Uterus (tissue), 4 donors: Measurements from ENCODE around the gene WWOX. TPM values are rescaled to one million over a fixed set of nuclear protein-coding genes. Genes with fewer than 3 reads are reported as not detected.

Experiments used
- DNase-seq, 2 donors: peaks; one replicate each; pipeline ENCODE4 v3.0.0-alpha.2; 2019 to 2020
- H3K27ac ChIP-seq, 2 donors: fragments of 200-600 bp; sonication (generic); 1 replicate in 1 of 2; 2 replicates in 1 of 2; pipeline ENCODE4 v1.5.1; 2016 to 2018
- H3K27me3 ChIP-seq, 2 donors: fragments of 200-600 bp; sonication (generic); one replicate each; pipeline ENCODE4 v1.5.1; 2018 to 2019; ENCODE audit warnings: control low read depth in 1 of 2
- H3K36me3 ChIP-seq, 2 donors: fragments of 200-600 bp; sonication (generic); one replicate each; pipeline ENCODE4 v1.5.1; 2019; ENCODE audit warnings: control low read depth in 1 of 2
- H3K4me1 ChIP-seq, 2 donors: fragments of 200-600 bp; sonication (generic); one replicate each; pipeline ENCODE4 v1.5.1; 2018 to 2019; ENCODE audit warnings: control low read depth in 1 of 2
- H3K4me3 ChIP-seq, 2 donors: fragments of 200-600 bp; sonication (generic); 1 replicate in 1 of 2; 2 replicates in 1 of 2; pipeline ENCODE4 v1.5.1; 2018 to 2019; ENCODE audit warnings: mild to moderate bottlenecking in 1 of 2
- H3K9me3 ChIP-seq, 2 donors: fragments of 200-600 bp; sonication (generic); one replicate each; pipeline ENCODE4 v1.5.1; 2019; ENCODE audit warnings: control low read depth in 1 of 2
- POLR2A ChIP-seq, 2 donors: fragments of 450-650 bp; IDR thresholded peaks; one replicate each; pipeline ENCODE4 v1.6.1; 2016; ENCODE audit warnings: antibody characterized with exemption in 2 of 2, mild to moderate bottlenecking in 1 of 2, moderate library complexity in 1 of 2
- intact Hi-C: fragments of 100-400 bp; cut with DNase I; formaldehyde crosslinking; loops from one replicate; pipeline ENCODE4 v1.15.1; 2023; ENCODE audit warnings: low total_unique reads
- total RNA-seq, 4 donors: library from RNA; depleted of rRNA in 3 of 4; stranded (reverse); fragments of >200 nt in 3 of 4; gene quantifications; one replicate each; pipeline versions ENCODE4 v1.1.0 to v1.2.4, GENCODE V29; 2014 to 2023
- TF ChIP-seq, protein P1 (sequence below), 4 experiments: fragments of 200-600 bp in 2 of 4; fragments of 450-650 bp in 2 of 4; sonication (generic) in 2 of 4; IDR thresholded peaks; one replicate each; pipeline ENCODE4 v1.5.1; 2016 to 2019; ENCODE audit warnings: antibody characterized with exemption in 4 of 4, mild to moderate bottlenecking in 2 of 4, moderate library complexity in 1 of 4
- donor health status: DM: yes; HTN: yes; CAD: no.

Gene WWOX
- total RNA-seq, 4 donors from 2014 or later = 34.1 to 99.9 (median 55.8) TPM

GRCh38 chr16:78438632-78439031 lies 339.2 kb downstream of the WWOX start:
- Histone ChIP-seq H3K9me3 (no peaks in the 10 kb centered on the region), H3K36me3 (no peaks in the 10 kb centered on the region), H3K4me3 (no peak overlapping the region), H3K27me3 (no peaks in the 10 kb centered on the region), H3K4me1 (no peaks in the 10 kb centered on the region), H3K27ac (no peak overlapping the region)
- no peak for DNase-seq
- TF ChIP-seq POLR2A (IDR thresholded peaks at IDR 0.05) = no peak
- TF ChIP-seq, protein P1, sequence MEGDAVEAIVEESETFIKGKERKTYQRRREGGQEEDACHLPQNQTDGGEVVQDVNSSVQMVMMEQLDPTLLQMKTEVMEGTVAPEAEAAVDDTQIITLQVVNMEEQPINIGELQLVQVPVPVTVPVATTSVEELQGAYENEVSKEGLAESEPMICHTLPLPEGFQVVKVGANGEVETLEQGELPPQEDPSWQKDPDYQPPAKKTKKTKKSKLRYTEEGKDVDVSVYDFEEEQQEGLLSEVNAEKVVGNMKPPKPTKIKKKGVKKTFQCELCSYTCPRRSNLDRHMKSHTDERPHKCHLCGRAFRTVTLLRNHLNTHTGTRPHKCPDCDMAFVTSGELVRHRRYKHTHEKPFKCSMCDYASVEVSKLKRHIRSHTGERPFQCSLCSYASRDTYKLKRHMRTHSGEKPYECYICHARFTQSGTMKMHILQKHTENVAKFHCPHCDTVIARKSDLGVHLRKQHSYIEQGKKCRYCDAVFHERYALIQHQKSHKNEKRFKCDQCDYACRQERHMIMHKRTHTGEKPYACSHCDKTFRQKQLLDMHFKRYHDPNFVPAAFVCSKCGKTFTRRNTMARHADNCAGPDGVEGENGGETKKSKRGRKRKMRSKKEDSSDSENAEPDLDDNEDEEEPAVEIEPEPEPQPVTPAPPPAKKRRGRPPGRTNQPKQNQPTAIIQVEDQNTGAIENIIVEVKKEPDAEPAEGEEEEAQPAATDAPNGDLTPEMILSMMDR (IDR thresholded peaks at IDR 0.05) = no peak
- intact Hi-C loops = no loop called here

DNA sequence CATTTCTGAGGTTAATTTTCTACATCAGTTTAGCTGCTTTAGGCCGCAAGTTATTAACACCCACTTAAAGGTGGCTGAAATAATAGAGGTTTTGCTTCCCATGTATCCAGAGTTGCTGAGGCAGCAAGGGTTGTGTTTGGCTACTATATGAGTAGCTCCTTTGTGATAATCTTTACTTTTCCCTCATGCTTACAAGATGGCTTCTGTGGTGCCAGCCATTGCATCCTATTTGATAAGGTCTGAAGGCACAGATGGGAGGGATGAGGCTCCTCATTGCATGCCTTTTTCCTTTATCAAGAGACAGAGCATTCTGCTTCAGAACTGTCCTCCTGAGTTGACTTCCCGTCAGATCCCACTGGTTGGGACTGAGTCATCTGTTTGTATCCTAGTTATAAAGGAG lies 340.2 kb downstream of the WWOX start:
- H3K4me1 ChIP-seq = no peaks in the 10 kb centered on the region
- DNase-seq = no peak
- H3K4me3 ChIP-seq = no peak overlapping the region
- intact Hi-C loops = no loop called here
- no peaks in the 10 kb centered on the region for H3K9me3 ChIP-seq
- no peaks in the 10 kb centered on the region for H3K27me3 ChIP-seq
- TF ChIP-seq POLR2A (IDR thresholded peaks at IDR 0.05) = no peak
- TF ChIP-seq, protein P1 (IDR thresholded peaks at IDR 0.05) = no peak
- no peak overlapping the region for H3K27ac ChIP-seq
- H3K36me3 ChIP-seq = no peaks in the 10 kb centered on the region

GRCh38 chr16:78441298-78441697 lies 341.8 kb downstream of the WWOX start:
- Histone ChIP-seq H3K27ac (no peak overlapping the region), H3K36me3 (no peaks in the 10 kb centered on the region), H3K9me3 (no peaks in the 10 kb centered on the region), H3K27me3 (no peaks in the 10 kb centered on the region), H3K4me1 (no peaks in the 10 kb centered on the region), H3K4me3 (no peak overlapping the region)
- intact Hi-C loops = no loop called here
- TF ChIP-seq, protein P1 (IDR thresholded peaks at IDR 0.05) = no peak
- TF ChIP-seq POLR2A (IDR thresholded peaks at IDR 0.05) = no peak
- no peak for DNase-seq

DNA sequence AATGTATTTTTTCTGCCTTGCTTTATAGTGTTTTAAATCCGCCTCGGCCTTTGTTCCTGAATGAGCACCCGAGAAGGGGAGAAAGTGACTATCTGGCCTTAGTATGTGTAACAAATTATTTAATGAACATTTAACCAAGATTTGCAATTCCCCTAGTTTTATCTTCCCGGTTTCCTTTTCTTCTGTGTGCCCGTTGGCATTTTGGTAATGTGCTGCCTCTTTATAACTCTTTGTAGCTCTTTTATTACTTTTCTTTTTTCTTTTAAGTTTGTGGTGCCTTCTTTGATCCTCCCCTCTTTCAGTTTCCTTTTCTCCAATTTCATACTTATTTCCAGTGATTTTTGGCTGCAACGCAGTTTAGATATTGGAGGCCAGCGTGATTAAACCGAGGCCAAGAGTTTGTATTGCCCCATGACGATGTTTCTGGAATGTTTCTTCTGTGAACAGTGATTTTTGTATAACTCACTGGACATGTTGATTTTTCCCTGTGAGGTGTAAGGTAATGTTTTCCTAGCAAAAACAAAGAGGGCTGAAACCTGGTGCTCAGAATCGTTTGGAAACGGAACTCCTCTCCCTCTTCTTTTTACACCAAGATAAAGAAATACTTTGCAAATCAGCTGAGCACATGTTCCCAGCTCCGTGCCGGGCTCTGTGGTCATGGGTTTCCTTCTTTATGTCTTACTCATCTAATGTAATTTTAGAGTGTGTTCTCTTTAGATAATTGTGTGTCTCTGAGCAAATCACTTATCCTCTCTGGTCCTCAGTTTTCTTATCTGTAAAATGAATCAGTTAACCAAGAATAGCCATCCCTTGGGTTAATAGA lies 344.3 kb downstream of the WWOX start:
- intact Hi-C loops = no loop called here
- Histone ChIP-seq H3K36me3 (no peaks in the 10 kb centered on the region), H3K4me3 (no peak overlapping the region), H3K4me1 (no peaks in the 10 kb centered on the region), H3K9me3 (no peaks in the 10 kb centered on the region), H3K27ac (peak overlapping the region in 1 of 2 donors; percentile 38), H3K27me3 (no peaks in the 10 kb centered on the region)
- TF ChIP-seq, protein P1 (IDR thresholded peaks at IDR 0.05) = no peak
- TF ChIP-seq POLR2A (IDR thresholded peaks at IDR 0.05) = no peak
- no peak for DNase-seq

- Histone ChIP-seq H3K4me1 (no peaks in the 10 kb centered on the region), H3K27me3 (no peaks in the 10 kb centered on the region), H3K27ac (no peak overlapping the region), H3K4me3 (no peak overlapping the region), H3K9me3 (no peaks in the 10 kb centered on the region), H3K36me3 (no peaks in the 10 kb centered on the region)
- TF ChIP-seq, protein P1 (IDR thresholded peaks at IDR 0.05) = no peak
- no peak for TF ChIP-seq POLR2A (IDR thresholded peaks at IDR 0.05)
- DNase-seq = no peak
- intact Hi-C loops = no loop called here
These were observed 346.4 kb downstream of the WWOX start for GRCh38 chr16:78445818-78446217.
